ENCODE data around the gene PIK3R5.

DNA sequence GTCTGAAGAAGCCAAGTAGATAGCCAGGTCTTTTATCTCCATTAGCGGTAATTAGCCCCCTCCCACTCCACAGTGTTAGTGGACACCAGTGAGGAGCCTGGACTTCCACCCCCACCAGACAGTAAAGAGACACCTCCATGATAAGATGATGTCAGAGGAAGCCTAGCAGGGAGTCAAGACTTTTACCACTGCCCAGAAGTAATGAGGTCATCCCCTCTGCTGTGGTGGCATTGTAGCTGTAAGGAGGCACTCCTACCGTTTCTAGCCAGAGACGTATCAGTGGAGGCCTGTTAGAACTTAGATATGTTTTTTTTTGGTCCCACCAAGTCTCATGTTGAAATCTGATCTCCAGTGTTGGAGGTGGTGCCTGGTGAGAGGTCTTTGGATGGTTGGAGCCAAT, 38.1 kb downstream of the PIK3R5 start:
- TF ChIP-seq CTCF (IDR thresholded peaks at IDR 0.05; ENCODE audit: insufficient read depth, low read depth, low read length) (no peak), EZH2 (IDR thresholded peaks at IDR 0.05; ENCODE audit: insufficient read depth, low read length) (no peak)

All from astrocyte (in vitro differentiated cells and primary cell).